Uterus (tissue), 4 donors: ENCODE data around the gene HCLS1. TPM values are rescaled to one million over a fixed set of nuclear protein-coding genes. Genes with fewer than 3 reads are reported as not detected.

Source experiments
- DNase-seq, 2 donors: peaks; one replicate each; pipeline ENCODE4 v3.0.0-alpha.2; 2019 to 2020
- H3K27ac ChIP-seq, 2 donors: fragments of 200-600 bp; sonication (generic); 1 replicate in 1 of 2; 2 replicates in 1 of 2; pipeline ENCODE4 v1.5.1; 2016 to 2018
- H3K27me3 ChIP-seq, 2 donors: fragments of 200-600 bp; sonication (generic); one replicate each; pipeline ENCODE4 v1.5.1; 2018 to 2019; ENCODE audit warnings: control low read depth in 1 of 2
- H3K36me3 ChIP-seq, 2 donors: fragments of 200-600 bp; sonication (generic); one replicate each; pipeline ENCODE4 v1.5.1; 2019; ENCODE audit warnings: control low read depth in 1 of 2
- H3K4me1 ChIP-seq, 2 donors: fragments of 200-600 bp; sonication (generic); one replicate each; pipeline ENCODE4 v1.5.1; 2018 to 2019; ENCODE audit warnings: control low read depth in 1 of 2
- H3K4me3 ChIP-seq, 2 donors: fragments of 200-600 bp; sonication (generic); 1 replicate in 1 of 2; 2 replicates in 1 of 2; pipeline ENCODE4 v1.5.1; 2018 to 2019; ENCODE audit warnings: mild to moderate bottlenecking in 1 of 2
- H3K9me3 ChIP-seq, 2 donors: fragments of 200-600 bp; sonication (generic); one replicate each; pipeline ENCODE4 v1.5.1; 2019; ENCODE audit warnings: control low read depth in 1 of 2
- CTCF ChIP-seq, 4 experiments: fragments of 200-600 bp in 2 of 4; fragments of 450-650 bp in 2 of 4; sonication (generic) in 2 of 4; IDR thresholded peaks; one replicate each; pipeline ENCODE4 v1.5.1; 2016 to 2019; ENCODE audit warnings: antibody characterized with exemption in 4 of 4, mild to moderate bottlenecking in 2 of 4, moderate library complexity in 1 of 4
- POLR2A ChIP-seq, 2 donors: fragments of 450-650 bp; IDR thresholded peaks; one replicate each; pipeline ENCODE4 v1.6.1; 2016; ENCODE audit warnings: antibody characterized with exemption in 2 of 2, mild to moderate bottlenecking in 1 of 2, moderate library complexity in 1 of 2
- intact Hi-C: fragments of 100-400 bp; cut with DNase I; formaldehyde crosslinking; loops from one replicate; pipeline ENCODE4 v1.15.1; 2023; ENCODE audit warnings: low total_unique reads
- total RNA-seq, 4 donors: library from RNA; depleted of rRNA in 3 of 4; stranded (reverse); fragments of >200 nt in 3 of 4; gene quantifications; one replicate each; pipeline versions ENCODE4 v1.1.0 to v1.2.4, GENCODE V29; 2014 to 2023
- donor health status: DM: yes; HTN: yes; CAD: no.

HCLS1 gene
- total RNA-seq, 4 donors from 2014 or later: 12.2 to 28.8 (median 16.9) TPM

DNA sequence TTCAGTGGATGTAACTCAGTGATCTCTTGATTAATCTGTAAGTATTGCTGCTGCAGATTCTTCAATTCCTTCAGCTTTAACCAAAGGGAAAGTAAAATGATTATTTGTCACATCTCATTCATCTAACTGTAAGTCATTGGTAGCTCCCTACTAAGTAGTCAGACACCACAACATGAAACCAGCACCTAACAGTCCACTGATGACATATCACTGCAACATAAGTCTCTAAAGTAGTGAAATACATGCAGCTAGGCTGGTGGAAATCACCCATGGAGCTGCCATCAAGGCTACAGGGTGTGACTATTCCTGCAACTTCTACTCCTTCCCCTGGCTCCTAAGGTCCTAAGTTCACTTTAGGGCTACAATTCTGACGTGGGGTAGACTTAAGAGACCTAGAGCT lies 21.1 kb upstream of the HCLS1 start:
- Histone ChIP-seq H3K9me3 (no peaks in the 10 kb centered on the region), H3K4me1 (no peaks in the 10 kb centered on the region), H3K27me3 (no peaks in the 10 kb centered on the region), H3K4me3 (no peak overlapping the region), H3K27ac (no peak overlapping the region), H3K36me3 (peaks cover 0 to 2% of the 10 kb centered on the region in 2 donors)
- no peak for DNase-seq
- TF ChIP-seq CTCF (IDR thresholded peaks at IDR 0.05) (no peak), POLR2A (IDR thresholded peaks at IDR 0.05) (no peak)
- intact Hi-C loops: no loop called here

DNA sequence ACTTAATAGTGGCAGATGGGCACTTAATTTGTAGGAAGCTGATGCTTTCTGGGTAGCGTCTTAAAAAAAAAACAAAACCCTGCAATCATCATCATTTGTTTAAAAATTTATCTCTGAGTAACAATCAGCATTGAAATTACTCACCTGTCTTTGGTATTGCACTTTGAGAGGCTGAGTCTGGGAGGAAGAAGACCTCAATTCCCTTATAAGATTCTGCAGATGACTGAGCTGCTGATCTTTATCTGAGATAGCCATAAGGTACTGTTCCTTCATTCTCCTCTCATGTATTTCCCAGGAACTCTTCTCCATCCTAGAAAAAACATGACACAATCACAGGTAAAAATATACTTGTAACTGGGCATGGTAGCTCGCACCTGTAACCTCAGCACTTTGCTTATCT lies 16.4 kb upstream of the HCLS1 start:
- TF ChIP-seq POLR2A (IDR thresholded peaks at IDR 0.05) (no peak), CTCF (IDR thresholded peaks at IDR 0.05) (no peak)
- Histone ChIP-seq H3K4me3 (no peak overlapping the region), H3K27me3 (no peaks in the 10 kb centered on the region), H3K9me3 (no peaks in the 10 kb centered on the region), H3K27ac (no peak overlapping the region), H3K4me1 (no peaks in the 10 kb centered on the region), H3K36me3 (no peaks in the 10 kb centered on the region)
- no peak for DNase-seq
- intact Hi-C loops: no loop called here

GRCh38 chr3:121670676-121671075 lies 10.0 kb upstream of the HCLS1 start:
- Histone ChIP-seq H3K27me3 (no peaks in the 10 kb centered on the region), H3K4me3 (no peak overlapping the region), H3K36me3 (no peaks in the 10 kb centered on the region), H3K4me1 (no peaks in the 10 kb centered on the region), H3K9me3 (no peaks in the 10 kb centered on the region), H3K27ac (no peak overlapping the region)
- DNase-seq: no peak
- intact Hi-C loops: no loop called here
- no peak for TF ChIP-seq POLR2A (IDR thresholded peaks at IDR 0.05)
- no peak for TF ChIP-seq CTCF (IDR thresholded peaks at IDR 0.05)

GRCh38 chr3:121667333-121667732 lies 6.6 kb upstream of the HCLS1 start:
- H3K4me1 ChIP-seq: no peaks in the 10 kb centered on the region
- H3K9me3 ChIP-seq: no peaks in the 10 kb centered on the region
- no peaks in the 10 kb centered on the region for H3K36me3 ChIP-seq
- no peak for DNase-seq
- H3K27ac ChIP-seq: no peak overlapping the region
- no peaks in the 10 kb centered on the region for H3K27me3 ChIP-seq
- no peak overlapping the region for H3K4me3 ChIP-seq
- TF ChIP-seq POLR2A (IDR thresholded peaks at IDR 0.05): no peak
- TF ChIP-seq CTCF (IDR thresholded peaks at IDR 0.05): no peak
- intact Hi-C loops: no loop called here

DNA sequence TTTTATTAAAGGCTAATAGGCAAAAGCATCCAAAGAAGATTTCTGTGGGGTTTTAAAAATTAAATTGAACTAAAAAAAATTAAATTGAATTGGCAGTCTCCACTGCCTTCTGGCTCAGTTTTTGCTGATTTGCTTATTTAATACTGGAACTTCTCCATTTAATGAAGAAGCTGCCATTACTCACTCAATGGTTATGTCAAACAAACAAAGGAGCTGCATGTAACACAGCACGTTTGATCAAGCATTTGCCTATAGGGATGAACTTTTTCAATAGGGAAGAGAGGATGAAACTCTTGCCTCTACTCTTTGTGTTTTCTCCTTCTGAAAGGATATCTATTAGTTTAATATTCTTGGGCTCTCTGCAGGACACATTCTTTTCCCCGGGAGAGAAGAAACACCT lies 4.8 kb upstream of the HCLS1 start:
- no peak for TF ChIP-seq POLR2A (IDR thresholded peaks at IDR 0.05)
- no peak for TF ChIP-seq CTCF (IDR thresholded peaks at IDR 0.05)
- intact Hi-C loops: no loop called here
- DNase-seq: no peak
- no peak overlapping the region for H3K27ac ChIP-seq
- no peaks in the 10 kb centered on the region for H3K27me3 ChIP-seq
- H3K4me3 ChIP-seq: no peak overlapping the region
- H3K9me3 ChIP-seq: no peaks in the 10 kb centered on the region
- H3K36me3 ChIP-seq: no peaks in the 10 kb centered on the region
- no peaks in the 10 kb centered on the region for H3K4me1 ChIP-seq
